Endothelial cell (in vitro differentiated cells): ENCODE measurements around the gene VMO1. TPM values are rescaled to one million over a fixed set of nuclear protein-coding genes. Genes with fewer than 3 reads are reported as not detected.
A peak's percentile ranks its signal among the peaks of the same experiment; 100 is the strongest.

Experiments used
- DNase-seq: peaks from one replicate; pipeline ENCODE4 v3.0.0; 2021; ENCODE audit warnings: low spot score
- H3K27ac Mint-ChIP-seq: one replicate; pipeline ENCODE4 v1.8.0; 2021; ENCODE audit warnings: mixed read lengths, inconsistent platforms; ENCODE audit not compliant: unreplicated experiment
- H3K27me3 Mint-ChIP-seq: one replicate; pipeline ENCODE4 v1.8.0; 2021; ENCODE audit warnings: mild to moderate bottlenecking, moderate library complexity, mixed read lengths, inconsistent platforms; ENCODE audit not compliant: unreplicated experiment
- H3K36me3 Mint-ChIP-seq: one replicate; pipeline ENCODE4 v1.8.0; 2021; ENCODE audit warnings: mild to moderate bottlenecking, low read depth, mixed read lengths, inconsistent platforms; ENCODE audit not compliant: unreplicated experiment
- H3K4me1 Mint-ChIP-seq: one replicate; pipeline ENCODE4 v1.8.0; 2021; ENCODE audit warnings: mild to moderate bottlenecking, mixed read lengths, inconsistent platforms; ENCODE audit not compliant: unreplicated experiment
- H3K4me3 Mint-ChIP-seq: one replicate; pipeline ENCODE4 v1.8.0; 2021; ENCODE audit warnings: mild to moderate bottlenecking, mixed read lengths, inconsistent platforms; ENCODE audit not compliant: unreplicated experiment
- H3K9me3 Mint-ChIP-seq: one replicate; pipeline ENCODE4 v1.8.0; 2021; ENCODE audit warnings: mixed read lengths, inconsistent platforms; ENCODE audit not compliant: unreplicated experiment
- CTCF ChIP-seq: fragments of 200-600 bp; sonication (generic); IDR thresholded peaks from one replicate; pipeline ENCODE4 v1.5.0; 2021; ENCODE audit warnings: antibody characterized with exemption; ENCODE audit not compliant: unreplicated experiment
- total RNA-seq: library from RNA; stranded (reverse); fragmentation: NEBNext Ultra II Directional; extraction: Animal tissue kit (Norgen Biotek cat#: 25700); gene quantifications from one replicate; pipeline ENCODE4 v1.2.1, GENCODE V29; 2021; ENCODE audit not compliant: unreplicated experiment

Gene VMO1
- total RNA-seq, 1 donor from 2014 or later = 2.9 TPM

- DNase-seq = no peak
- Mint-ChIP-seq H3K27ac (no peak overlapping the region), H3K36me3 (peaks cover 3% of the 10 kb centered on the region), H3K4me3 (peak overlapping the region; percentile 84), H3K9me3 (no peaks in the 10 kb centered on the region), H3K27me3 (peaks cover 10% of the 10 kb centered on the region), H3K4me1 (peaks cover 8% of the 10 kb centered on the region)
- no peak for TF ChIP-seq CTCF
These were observed 3.5 kb upstream of the VMO1 start for GRCh38 chr17:4789701-4789950.

- peaks cover 9% of the 10 kb centered on the region for H3K27me3 Mint-ChIP-seq
- no peaks in the 10 kb centered on the region for H3K9me3 Mint-ChIP-seq
- H3K36me3 Mint-ChIP-seq = peaks cover 3% of the 10 kb centered on the region
- TF ChIP-seq CTCF = no peak
- H3K4me1 Mint-ChIP-seq = peaks cover 8% of the 10 kb centered on the region
- no peak within 1 kb of the TSS for H3K27ac Mint-ChIP-seq
- H3K4me3 Mint-ChIP-seq = peak within 1 kb of the TSS; percentile 84
- DNase-seq = peak; percentile 21
These were observed 2.9 kb upstream of the VMO1 start, which contains the start of gene GLTPD2 for GRCh38 chr17:4788807-4789700. GLTPD2 (plus strand) TSS chr17:4788964; CDS start chr17:4789012, 48 bp downstream.

- TF ChIP-seq CTCF = no peak
- Mint-ChIP-seq H3K27me3 (peaks cover 8% of the 10 kb centered on the region), H3K36me3 (peaks cover 3% of the 10 kb centered on the region), H3K27ac (no peak overlapping the region), H3K4me1 (peaks cover 8% of the 10 kb centered on the region), H3K9me3 (no peaks in the 10 kb centered on the region), H3K4me3 (peak overlapping the region; percentile 73)
- DNase-seq = no peak
These were observed 2.1 kb upstream of the VMO1 start for GRCh38 chr17:4788159-4788806.

- no peak overlapping the region for H3K4me3 Mint-ChIP-seq
- peaks cover 11% of the 10 kb centered on the region for H3K27me3 Mint-ChIP-seq
- peaks cover 3% of the 10 kb centered on the region for H3K36me3 Mint-ChIP-seq
- no peaks in the 10 kb centered on the region for H3K9me3 Mint-ChIP-seq
- DNase-seq = no peak
- peaks cover 8% of the 10 kb centered on the region for H3K4me1 Mint-ChIP-seq
- no peak for TF ChIP-seq CTCF
- H3K27ac Mint-ChIP-seq = no peak overlapping the region
These were observed 352 bp upstream of the VMO1 start for GRCh38 chr17:4786516-4786915.
